CD4-positive, alpha-beta T cell treated with Interleukin-2 at 100 ng/mL for 4 hours (primary cell): ENCODE results near the gene ARID5A.
A peak's percentile ranks its signal among the peaks of the same experiment; 100 is the strongest.
"Not testable (repeated sequence)": the region's sequence is repeated elsewhere in the genome, so short reads cannot be mapped to it uniquely, and the experiment has no call there.

ENCODE experiments used
- DNase-seq: peaks from one replicate; pipeline ENCODE4 v3.0.0-alpha.2; 2020; ENCODE audit warnings: low spot score

Gene ARID5A

DNA sequence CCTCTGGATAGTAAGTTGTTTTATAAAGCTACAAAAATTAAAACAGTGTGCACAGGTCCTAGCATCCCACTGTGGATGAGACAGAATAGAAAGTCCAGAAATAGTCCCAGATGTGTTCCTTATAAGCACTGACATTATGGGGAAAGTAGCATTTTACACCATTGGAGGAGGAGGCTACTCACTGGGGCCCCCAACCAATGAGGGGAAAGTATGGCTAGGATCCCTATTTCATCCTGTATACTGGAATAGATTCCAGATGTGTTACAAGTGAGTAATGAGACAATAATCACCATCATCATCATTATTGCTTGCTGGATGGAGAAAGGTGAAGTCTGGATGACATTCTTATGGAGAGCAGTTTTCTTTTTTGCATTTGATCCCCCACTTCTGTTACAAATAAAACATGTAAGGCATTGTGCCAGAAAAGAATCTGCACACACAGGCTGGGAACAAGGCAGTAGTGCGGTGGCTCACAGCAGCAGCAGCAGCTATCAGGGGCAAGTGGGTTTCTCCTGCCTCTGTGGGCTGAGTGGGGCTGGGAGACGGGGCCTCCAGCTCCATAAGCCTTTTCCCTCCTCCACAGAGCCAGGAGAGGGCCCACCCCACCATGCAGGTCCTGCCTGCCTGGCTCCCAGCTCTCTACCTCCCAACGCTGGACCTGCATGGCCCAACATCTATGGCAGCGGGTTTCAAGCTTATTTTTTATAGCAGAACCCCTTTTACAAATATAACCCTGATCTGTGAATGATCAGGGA lies 5.0 kb downstream of the ARID5A start:
- DNase-seq, result no peak

DNA sequence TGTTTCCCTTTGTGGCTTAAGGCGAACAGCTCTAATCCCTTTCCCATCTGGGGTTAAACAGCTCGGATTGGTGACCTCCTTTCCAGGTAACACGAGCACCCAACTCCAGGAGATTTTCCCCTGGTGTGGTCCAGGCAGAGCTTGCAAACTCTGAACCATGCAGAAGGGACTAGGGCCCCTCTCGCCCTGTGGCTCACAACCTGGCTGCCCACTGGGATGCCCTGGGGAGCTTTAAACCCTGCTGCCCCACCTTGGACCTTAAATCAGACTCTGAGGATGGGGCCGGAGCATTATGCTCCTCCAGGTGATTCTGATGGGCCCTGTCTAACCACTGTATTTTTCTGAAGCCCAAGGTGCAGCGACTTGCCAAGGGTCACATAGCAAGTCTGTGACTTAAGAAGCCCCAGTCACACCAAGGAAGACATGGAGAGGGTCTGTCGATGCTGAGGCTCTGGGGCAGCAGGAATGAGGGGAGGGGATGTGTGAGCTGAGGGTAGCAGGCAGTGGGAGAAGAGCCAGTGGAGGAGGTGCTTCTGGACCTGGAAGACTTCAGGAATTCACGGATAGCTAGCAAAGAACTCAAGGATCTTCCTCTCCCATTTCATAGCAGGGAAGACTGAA lies 5.9 kb downstream of the ARID5A start:
- DNase-seq, result no peak

DNA sequence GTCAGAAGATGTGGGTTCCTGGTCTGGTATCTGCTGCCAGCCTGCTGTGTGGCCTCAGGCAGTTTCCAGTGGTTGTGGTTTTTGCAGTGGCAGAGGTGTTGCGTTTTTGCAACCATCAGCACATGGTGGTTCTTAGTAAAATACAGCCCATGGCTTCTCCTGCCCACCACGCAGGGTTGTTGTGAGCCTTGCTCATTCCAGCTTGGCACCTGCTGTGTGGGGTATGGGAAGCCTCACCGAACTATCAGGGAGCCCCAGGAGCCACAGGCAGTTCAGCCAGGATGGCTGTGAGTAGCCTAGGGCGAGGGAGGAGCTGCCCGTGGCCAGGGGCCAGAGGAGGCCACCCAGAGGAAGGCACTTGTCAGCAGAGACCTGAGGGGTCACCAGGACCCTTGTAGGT lies 9.8 kb downstream of the ARID5A start:
- DNase-seq, result no peak

DNA sequence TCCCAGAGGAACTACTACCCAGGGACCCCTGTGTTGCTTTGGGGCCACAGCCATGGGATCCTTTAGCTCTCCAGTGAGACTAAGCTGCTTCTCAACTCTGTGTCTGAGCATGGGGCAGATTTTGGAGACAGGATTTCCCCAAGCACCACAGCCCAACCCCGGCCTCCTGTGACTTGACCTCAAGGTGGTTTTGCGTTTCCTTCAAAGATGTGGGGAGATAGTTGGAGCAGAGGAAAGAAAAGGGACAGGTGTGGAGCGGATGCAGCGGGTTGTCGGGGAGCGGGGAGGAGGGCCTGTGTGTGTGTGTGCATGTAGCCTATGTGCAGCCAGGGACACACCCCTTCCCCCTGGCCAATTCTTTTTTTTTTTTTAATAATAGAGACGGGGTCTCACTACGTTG lies 10.2 kb downstream of the ARID5A start:
- DNase-seq, result no peak

DNA sequence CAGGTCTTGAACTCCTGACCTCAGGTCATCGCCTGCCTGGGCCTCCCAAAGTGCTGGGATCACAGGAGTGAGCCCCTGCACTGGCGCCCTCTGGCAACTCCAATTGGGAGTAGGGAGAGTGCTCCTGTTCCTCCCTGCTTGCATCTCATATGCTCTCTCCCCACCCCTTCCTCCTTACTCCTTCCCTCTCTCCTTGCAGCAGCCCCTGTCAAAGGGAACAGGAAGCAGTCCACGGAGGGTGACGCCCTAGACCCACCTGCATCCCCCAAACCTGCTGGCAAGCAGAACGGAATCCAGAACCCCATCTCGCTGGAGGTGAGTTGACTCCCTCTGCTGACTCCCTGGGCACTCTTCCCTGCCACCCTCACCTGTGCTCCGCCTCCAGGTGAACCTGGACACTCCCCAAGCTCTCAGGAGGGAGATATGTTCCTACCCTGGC lies 10.7 kb downstream of the ARID5A start:
- DNase-seq, result no peak

DNA sequence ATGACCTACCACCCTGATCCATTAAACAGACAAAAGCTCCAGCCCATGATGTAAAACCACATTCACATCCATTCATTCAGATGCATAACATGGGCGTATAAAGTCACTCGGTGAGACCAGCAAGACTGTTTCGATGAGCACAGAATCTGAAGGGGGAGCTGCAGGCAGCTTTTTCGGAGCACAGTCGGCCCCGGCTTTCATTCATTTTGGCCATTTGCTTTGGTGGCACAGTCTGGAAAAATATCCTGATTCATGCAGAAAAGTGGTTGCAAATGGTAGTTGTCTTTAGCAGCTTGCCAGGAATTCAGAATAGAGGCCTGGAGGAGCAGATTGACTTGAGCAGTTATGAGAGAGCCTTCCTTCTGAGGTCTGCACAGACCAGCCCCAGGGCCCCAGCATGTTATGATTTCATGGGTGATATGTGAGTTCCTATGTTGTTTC lies 11.2 kb downstream of the ARID5A start:
- DNase-seq, result no peak

DNA sequence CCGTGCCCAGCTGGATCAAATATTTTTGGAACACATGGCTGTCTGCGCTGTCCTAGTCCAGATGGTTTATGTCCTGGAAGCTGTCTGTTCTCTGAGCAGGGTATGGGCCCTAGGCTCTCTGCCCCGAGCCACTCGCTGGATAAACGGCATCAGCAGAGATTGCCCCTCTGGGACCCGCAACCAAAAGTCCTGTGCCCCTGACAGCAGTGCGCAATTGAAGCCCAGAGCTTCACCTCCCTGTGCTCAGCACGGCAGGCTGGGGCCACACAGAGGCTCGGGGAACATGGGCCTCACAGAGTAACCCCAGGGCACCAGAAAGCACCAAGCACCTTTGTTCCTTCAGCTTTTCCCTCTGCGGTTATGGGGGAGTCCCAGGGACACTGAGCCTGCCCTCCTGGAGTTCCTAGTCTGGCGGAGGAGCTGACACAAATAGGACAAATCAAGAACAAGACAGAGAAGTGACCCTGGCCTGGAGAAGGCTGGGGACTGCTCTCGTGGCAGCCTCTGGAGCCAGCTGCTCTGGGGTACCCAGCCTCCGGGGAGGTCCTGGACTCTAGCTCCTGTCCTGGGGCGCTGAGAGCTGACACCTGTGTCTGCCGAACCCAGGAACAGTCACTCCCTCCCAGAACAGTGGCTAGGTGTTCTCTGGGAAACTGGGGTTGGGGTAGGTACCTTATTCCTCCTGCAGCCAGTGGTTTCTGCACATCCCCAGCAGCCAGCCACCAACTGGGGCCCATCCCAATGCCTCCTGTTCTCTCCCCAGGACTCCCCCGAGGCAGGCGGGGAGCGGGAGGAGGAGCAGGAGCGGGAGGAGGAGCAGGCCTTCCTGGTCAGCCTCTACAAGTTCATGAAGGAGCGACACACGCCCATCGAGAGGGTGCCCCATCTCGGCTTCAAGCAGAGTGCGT lies 12.3 kb downstream of the ARID5A start:
- no peak for DNase-seq

DNA sequence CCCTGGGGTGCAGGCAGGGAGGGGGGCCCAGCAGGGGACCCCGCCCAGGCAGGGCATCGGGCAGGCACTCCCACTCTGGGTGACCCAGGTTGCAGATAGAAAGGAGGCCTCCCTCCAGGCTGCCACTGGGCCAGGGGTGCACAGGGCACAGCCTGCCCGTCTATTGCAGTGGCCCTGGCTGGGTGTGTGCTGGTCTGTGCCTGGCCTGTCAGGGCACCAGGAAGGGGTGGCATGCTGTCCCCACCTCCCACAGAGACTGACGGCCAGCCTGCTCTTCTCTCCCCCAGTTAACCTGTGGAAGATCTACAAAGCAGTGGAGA lies 12.9 kb downstream of the ARID5A start:
- DNase-seq, result no peak

DNA sequence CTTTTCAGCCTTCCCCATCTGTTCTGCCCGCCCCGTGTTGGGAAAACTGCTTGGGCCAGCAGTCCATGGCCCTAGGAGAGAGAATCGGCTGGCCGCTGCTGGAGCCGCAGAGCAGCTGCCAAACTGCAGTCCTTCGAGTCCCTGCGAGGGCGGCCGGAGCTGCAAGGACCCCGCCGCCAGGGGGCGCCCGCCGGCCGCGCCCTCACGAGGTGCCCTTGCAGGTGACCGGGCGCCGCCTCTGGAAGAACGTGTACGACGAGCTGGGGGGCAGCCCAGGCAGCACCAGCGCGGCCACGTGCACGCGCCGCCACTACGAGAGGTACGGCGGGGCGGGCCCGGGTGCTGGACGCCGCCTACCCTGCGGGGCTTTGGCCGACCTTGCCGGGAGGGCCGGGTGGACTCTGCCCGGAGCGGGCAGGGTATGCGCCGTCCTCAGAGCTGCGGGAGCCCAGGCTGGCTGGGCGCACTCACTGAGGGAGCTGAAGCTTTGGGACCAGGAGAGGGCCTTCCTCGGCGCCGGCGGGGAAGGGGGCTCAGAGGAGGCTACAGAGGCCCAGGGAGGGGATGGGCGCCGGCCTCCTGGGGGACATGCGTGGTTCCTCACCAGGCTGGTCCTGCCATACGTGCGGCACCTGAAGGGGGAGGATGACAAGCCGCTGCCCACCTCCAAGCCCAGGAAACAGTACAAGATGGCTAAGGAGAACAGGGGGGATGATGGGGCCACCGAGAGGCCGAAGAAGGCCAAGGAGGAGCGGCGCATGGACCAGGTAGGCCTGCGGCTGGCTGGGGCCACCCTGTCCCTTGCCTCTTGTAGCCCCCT lies 13.6 kb downstream of the ARID5A start:
- DNase-seq, result no peak

DNA sequence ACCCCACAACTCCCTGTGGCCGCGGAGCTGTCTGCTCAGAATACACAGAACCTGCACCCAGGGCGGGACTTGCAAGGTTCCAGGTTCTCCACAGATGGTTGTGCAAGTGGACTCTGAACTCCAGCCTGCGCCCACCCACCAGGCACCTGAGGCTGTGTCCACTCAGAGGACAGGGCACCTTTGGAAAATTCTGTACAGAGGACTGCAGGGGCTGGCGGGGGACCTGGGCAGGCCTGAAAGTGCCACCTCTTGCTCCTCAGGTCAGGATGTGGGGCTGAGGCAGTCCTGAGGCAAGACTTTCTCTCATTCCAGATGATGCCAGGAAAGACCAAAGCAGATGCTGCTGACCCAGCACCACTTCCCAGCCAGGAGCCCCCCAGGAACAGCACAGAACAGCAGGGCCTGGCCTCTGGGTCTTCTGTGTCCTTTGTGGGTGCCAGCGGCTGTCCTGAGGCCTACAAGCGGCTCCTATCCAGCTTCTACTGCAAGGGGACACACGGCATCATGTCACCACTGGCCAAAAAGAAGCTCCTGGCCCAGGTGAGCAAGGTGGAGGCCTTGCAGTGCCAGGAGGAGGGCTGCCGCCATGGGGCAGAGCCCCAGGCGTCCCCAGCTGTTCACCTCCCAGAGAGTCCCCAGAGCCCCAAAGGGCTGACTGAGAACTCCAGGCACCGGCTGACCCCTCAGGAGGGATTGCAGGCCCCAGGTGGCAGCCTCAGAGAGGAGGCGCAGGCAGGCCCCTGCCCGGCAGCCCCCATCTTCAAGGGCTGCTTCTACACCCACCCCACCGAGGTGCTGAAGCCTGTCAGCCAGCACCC lies 14.4 kb downstream of the ARID5A start:
- DNase-seq, result no peak

DNA sequence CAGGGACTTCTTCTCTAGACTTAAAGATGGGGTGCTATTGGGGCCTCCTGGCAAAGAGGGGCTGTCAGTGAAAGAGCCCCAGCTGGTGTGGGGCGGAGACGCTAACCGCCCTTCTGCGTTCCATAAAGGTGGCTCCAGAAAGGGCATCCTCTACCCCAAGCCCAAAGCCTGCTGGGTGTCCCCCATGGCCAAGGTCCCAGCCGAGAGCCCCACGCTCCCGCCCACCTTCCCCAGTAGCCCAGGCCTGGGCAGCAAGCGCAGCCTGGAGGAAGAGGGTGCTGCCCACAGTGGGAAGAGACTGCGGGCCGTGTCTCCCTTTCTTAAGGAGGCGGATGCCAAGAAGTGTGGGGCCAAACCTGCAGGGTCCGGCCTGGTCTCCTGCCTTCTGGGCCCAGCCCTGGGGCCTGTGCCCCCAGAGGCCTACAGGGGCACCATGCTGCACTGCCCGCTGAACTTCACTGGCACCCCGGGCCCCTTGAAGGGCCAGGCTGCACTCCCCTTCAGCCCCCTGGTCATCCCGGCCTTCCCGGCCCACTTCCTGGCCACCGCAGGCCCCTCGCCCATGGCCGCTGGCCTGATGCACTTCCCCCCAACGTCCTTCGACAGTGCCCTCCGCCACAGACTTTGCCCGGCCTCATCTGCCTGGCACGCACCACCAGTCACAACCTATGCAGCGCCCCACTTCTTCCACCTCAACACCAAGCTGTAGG lies 15.2 kb downstream of the ARID5A start:
- no peak for DNase-seq

DNA sequence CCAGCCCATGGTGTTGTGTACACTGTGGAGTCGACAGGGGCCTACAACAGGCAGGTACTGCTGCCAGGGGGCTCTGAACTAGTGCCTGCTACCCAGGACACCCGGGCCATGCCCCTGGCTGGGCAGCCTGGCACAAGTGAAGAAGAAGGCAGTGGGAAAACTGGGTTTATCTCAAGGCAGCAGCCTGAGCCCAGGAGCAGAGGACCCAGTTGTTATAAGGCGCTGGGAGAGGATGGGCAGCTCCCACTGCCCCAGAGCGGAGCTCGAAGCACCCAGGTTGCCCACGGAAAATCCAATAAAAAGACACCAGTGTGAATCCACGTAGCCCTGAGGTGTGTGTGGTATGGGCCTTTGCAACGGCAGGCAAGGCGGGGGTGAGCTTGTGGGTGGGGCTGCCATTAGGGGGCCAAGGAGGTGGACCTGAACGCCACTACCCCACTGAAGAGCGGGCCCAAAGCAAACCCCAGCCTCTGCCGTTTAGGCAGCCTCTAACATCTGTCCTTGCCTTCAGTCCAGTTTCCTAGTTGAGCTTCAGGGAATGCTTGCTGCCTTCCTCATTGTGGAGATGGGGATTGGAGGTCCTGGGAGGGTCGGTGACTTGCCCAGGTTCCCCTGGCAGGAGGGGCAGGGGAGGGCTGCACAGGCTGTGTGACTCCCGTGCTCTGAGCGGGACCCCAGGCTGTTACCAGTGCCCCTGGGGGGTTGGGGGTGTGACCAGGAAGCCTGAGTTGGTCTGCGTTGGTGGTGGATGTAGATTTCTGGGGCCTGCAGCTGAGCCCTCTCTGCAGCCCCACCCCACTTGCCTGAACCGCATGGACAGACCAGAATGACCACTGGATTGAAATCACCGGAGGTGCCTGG lies 16.0 kb downstream of the ARID5A start:
- DNase-seq, result no peak

DNA sequence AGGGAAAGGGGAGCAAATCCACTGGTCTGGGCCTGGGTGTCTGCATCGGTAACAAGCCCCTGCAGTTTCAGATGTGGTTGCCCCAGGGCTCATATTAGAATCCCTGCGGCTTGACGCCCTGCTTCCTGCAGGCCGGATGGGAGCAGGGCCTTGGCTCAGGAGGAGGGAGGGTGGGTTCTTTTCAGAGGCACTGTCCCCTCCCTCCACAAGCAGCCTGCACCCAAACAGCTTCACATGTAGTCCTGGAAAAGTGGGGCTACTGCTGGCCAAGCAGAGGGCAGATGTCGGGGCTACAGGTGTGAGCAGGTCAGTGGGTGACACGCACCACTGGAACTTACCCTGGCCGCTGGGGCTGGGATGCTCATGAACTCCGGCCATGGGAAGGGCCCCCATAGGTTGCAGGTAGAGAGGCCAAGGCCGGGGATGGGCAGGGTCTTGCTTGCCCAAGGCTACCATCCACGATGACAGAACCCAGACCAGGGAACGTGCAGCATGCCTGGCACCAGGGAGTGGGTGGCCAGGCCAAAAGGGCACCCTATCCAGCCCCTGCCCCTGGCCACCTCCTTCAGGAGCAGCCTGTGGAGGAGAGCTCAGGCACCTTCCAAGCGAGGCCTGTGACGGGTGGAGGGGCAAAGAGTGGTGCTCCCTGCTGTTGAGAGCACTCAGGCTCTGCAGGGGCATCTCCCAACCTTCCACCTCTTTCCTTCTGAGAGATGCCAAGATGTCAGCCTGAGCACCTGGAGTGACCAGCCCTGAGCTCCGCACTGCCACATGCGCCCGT lies 16.8 kb downstream of the ARID5A start:
- no peak for DNase-seq

DNA sequence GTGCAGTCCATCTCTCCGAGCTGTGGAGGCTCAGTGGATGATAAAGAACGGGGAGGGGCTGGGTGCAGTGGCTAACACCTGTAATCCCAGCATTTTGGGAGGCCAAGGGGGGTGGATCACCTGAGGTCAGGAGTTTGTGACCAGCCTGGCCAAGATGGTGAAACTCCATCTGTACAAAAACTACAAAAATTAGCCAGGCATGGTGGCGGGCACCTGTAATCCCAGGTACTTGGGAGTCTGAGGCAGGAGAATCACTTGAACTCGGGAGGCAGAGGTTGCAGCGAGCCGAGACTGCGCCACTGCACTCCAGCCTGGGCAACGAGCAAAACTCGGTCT lies 17.4 kb downstream of the ARID5A start:
- DNase-seq, result not testable (repeated sequence)

DNA sequence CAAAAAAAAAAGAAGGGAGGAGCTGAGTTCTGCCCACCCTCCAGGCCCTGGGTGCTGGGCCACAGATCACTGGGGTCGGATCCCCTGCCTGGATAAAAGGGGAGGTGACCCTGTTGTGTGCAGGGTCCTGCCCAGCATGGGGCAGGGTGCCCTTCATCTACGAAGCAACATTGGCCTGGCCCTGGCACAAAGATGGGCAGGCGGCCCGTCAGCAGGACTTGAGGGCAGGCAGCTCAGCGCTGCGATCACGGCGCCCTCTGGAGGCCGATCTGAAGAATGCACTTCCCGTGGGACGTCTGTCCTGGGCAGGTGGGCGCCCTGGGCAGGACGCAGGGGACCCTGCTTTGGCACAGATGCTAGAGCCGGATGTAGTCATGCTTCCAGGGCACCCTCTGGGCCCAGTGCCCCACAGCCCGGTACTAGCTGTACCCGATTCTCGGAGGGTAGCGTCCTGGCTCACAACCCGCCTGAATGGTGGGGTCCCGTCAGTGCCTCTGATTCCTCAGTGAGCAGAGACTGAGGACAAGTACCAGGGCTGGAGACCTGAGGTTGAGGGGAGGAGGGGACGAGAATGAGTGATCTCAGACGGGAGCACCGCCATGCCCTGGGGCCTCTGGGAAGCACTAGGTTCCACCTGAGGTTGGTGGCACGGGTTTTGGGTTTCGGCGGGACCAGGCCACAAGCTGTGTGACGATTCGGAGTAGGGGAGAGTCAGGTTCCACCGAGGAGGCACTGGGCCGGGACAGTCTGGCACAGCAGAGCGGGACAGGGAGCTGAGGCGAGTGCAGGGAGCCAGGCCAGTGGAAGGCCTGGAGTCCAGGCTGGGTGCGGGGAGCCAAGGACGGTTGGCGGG lies 18.0 kb downstream of the ARID5A start:
- DNase-seq, result peak; percentile 69

DNA sequence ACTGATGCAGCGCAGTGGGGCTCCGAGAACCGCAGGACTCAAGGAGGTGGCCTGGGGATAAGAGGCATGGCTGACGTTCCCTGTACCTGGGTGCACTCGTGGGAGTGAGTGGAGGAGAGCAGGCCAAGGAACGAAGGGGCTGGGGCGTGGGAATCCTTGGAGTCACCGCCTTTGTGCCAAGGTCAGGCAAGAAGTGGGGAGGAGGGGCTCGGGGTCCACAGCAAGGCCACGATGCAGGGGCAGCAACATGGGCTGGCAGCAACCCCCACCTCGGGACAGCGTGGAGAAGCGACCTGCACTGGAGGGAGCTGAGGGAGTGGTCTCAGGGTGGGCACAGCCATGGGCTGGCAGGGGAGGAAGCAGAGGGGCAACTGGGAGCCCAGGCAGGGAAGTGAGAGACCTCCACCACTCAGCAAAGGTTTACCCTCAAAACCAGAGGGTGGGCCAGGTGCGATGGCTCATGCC lies 18.6 kb downstream of the ARID5A start:
- no peak for DNase-seq

DNA sequence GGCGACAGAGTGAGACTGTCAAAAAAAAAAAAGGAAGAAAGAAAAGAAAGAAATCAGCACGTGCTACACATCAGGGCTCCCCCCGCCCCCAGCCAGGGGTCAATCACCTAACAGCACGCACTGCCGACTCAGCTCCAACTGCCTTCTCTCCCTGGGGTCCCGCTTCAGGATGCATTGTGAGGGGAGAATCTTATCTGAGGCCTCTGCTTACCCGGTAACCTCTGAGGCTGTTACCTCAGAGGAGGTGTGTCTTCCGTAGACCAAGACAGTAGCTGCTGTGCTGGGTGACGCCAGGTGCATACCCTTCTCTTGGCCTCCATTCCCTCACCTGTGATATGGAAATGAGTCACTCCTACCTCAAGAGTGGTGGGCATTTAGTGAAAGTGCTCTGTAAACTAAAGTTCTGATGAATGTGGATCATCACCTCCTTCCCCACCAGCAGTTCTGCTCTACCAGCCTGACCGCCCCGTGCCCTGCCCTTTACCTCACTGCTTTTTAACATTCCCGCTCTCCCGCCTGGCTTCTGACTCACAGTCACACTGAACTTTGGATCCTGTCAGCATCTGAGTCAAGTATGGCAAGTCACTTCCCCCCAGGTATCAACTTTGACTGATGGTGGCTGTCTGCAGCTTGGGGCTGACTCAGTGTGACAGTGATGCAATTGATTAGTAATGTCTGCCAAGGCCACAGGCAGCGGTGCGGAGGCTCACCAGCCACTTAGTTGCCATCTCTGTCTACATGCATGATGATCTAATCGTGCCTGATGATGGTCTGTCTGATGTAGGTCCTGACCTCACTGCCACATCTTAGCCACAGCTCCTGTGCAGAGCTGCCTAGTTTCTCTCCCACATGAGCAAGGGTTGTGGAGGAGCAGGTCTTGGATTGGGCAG lies 20.1 kb downstream of the ARID5A start:
- DNase-seq, result peak; percentile 64
